Measurements from ENCODE around the gene TLE5. TPM values are rescaled to one million over a fixed set of nuclear protein-coding genes. Genes with fewer than 3 reads are reported as not detected.

Gene TLE5
- polyA plus RNA-seq, 1 experiment, result 579 TPM

DNA sequence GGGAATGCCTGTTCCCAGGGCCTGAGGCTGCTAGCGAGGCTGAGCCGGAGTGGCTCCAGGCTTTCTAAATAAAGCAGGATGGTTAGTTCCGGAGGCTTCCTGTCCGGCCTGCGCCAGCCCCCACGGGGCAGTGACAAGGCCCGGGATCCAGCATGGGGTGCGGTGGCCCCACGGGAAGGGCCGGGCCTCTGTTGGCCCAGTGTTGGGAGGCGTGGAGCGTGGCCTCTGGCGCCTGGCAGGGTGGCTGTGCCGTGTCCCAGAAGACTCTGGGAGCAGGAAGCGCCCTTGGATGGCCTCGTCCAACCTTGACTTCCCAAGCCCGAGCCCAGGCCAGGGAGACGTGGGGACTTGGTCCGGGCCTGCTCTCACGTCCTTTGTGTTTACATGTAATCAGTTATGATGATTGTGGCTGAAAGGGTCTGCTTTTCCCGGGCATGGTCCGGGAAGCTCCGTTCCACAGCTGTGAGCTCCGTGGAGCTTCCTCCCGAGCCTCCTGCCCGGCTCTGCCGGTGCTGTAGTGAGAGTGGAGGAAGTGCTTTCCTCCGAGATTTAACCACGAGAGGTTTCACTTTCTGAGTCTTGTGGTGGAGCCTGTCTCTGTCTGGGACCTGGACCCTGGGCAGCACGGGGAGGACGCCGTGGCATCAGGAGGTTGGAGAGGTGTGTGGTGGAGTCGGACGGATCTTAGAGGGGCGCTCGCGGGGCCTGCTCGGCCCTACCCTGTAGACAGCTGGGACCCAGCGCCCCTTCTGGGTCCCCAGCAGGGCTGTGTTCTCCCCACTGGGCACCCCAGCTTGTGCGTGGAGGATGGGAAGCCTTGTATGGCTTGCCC is 36.4 kb upstream of the TLE5 start:
- TF ChIP-seq, protein P1, sequence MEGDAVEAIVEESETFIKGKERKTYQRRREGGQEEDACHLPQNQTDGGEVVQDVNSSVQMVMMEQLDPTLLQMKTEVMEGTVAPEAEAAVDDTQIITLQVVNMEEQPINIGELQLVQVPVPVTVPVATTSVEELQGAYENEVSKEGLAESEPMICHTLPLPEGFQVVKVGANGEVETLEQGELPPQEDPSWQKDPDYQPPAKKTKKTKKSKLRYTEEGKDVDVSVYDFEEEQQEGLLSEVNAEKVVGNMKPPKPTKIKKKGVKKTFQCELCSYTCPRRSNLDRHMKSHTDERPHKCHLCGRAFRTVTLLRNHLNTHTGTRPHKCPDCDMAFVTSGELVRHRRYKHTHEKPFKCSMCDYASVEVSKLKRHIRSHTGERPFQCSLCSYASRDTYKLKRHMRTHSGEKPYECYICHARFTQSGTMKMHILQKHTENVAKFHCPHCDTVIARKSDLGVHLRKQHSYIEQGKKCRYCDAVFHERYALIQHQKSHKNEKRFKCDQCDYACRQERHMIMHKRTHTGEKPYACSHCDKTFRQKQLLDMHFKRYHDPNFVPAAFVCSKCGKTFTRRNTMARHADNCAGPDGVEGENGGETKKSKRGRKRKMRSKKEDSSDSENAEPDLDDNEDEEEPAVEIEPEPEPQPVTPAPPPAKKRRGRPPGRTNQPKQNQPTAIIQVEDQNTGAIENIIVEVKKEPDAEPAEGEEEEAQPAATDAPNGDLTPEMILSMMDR (IDR thresholded peaks at IDR 0.05; ENCODE audit: insufficient read depth, low read depth, low read length), result no peak
- Histone ChIP-seq H3K4me3 (ENCODE audit: low read depth, low read length) (peak overlapping the region; percentile 24), H3K36me3 (ENCODE audit: control insufficient read depth, insufficient read depth, low read length) (no peaks in the 10 kb centered on the region), H3K27me3 (ENCODE audit: control insufficient read depth, insufficient read depth, low read length) (no peaks in the 10 kb centered on the region)
- ChIA-PET CTCF (interaction anchor here (1.0 to 6.4 kb wide), 5 partner anchors 10 to 65 kb away, joined by 3 to 55 read pairs (median 5); no protein-coding TSS in a partner anchor), POLR2A (no interaction called here)
- no peak for DNase-seq (ENCODE audit: low read depth)

- CTCF ChIA-PET, result interaction anchor here (1.0 to 6.4 kb wide), 5 partner anchors 11 to 65 kb away, joined by 3 to 55 read pairs (median 5); no protein-coding TSS in a partner anchor
- POLR2A ChIA-PET, result no interaction called here
- no peak for DNase-seq (ENCODE audit: low read depth)
- TF ChIP-seq, protein P1 (IDR thresholded peaks at IDR 0.05; ENCODE audit: insufficient read depth, low read depth, low read length), result no peak
- Histone ChIP-seq H3K36me3 (ENCODE audit: control insufficient read depth, insufficient read depth, low read length) (no peaks in the 10 kb centered on the region), H3K4me3 (ENCODE audit: low read depth, low read length) (peak overlapping the region; percentile 24; the same call in 1 of the 2 replicates), H3K27me3 (ENCODE audit: control insufficient read depth, insufficient read depth, low read length) (no peaks in the 10 kb centered on the region)
Observed at GRCh38 chr19:3098141-3098514, 35.8 kb upstream of the TLE5 start.

GRCh38 chr19:3097442-3097871 is 35.2 kb upstream of the TLE5 start:
- CTCF ChIA-PET, result interaction anchor here (1.2 to 6.4 kb wide), 3 partner anchors 11 to 31 kb away, joined by 3 to 55 read pairs (median 7); no protein-coding TSS in a partner anchor
- TF ChIP-seq, protein P1 (IDR thresholded peaks at IDR 0.05; ENCODE audit: insufficient read depth, low read depth, low read length), result no peak

DNA sequence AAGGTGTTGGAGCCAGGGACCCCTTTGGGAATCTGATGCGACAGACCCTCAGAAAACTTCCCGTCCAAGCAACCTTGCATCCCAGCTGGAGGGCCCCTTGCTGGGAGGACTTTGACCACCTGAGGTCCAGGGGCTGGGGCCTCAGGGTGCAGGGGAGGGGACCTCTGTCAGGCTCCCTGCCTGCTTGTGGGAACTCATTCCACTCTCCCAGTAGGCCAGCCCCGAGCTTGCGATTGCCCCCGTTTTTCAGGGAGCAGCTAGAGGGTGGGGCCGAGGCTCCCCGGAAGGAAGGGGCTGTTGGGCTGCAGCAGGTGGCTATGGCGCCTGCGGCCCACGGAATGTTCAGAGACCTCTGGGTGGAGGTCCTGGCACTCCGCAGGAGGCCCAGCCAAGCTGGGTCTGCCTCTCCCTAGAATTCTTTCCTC is 34.6 kb upstream of the TLE5 start:
- no peaks in the 10 kb centered on the region for H3K27me3 ChIP-seq (ENCODE audit: control insufficient read depth, insufficient read depth, low read length)
- no peaks in the 10 kb centered on the region for H3K36me3 ChIP-seq (ENCODE audit: control insufficient read depth, insufficient read depth, low read length)
- TF ChIP-seq, protein P1 (IDR thresholded peaks at IDR 0.05; ENCODE audit: insufficient read depth, low read depth, low read length), result no peak
- CTCF ChIA-PET, result interaction anchor here (1.5 to 6.4 kb wide), 2 partner anchors 12 to 21 kb away, joined by 7 to 55 read pairs; no protein-coding TSS in a partner anchor
- H3K4me3 ChIP-seq (ENCODE audit: low read depth, low read length), result no peak overlapping the region
- no peak for DNase-seq (ENCODE audit: low read depth)
- POLR2A ChIA-PET, result no interaction called here

More at GRCh38 chr19:3097442-3097871, 35.2 kb upstream of the TLE5 start:
- no peaks in the 10 kb centered on the region for H3K36me3 ChIP-seq (ENCODE audit: control insufficient read depth, insufficient read depth, low read length)
- DNase-seq (ENCODE audit: low read depth), result no peak
- H3K27me3 ChIP-seq (ENCODE audit: control insufficient read depth, insufficient read depth, low read length), result no peaks in the 10 kb centered on the region
- POLR2A ChIA-PET, result no interaction called here
- H3K4me3 ChIP-seq (ENCODE audit: low read depth, low read length), result no peak overlapping the region

- H3K4me3 ChIP-seq (ENCODE audit: low read depth, low read length), result peak overlapping the region; percentile 80
- no peaks in the 10 kb centered on the region for H3K36me3 ChIP-seq (ENCODE audit: control insufficient read depth, insufficient read depth, low read length)
- no peaks in the 10 kb centered on the region for H3K27me3 ChIP-seq (ENCODE audit: control insufficient read depth, insufficient read depth, low read length)
- POLR2A ChIA-PET, result no interaction called here
- CTCF ChIA-PET, result interaction anchor here (1.5 to 6.4 kb wide), 3 partner anchors 8 to 20 kb away, joined by 7 to 55 read pairs (median 7); no protein-coding TSS in a partner anchor
- TF ChIP-seq, protein P1 (IDR thresholded peaks at IDR 0.05; ENCODE audit: insufficient read depth, low read depth, low read length), result no peak
- DNase-seq (ENCODE audit: low read depth), result no peak
Observed at GRCh38 chr19:3096267-3096901, 34.1 kb upstream of the TLE5 start.
